H1 (cell line): ENCODE data around the gene TMEM117. TPM values are rescaled to one million over a fixed set of nuclear protein-coding genes. Genes with fewer than 3 reads are reported as not detected.

Source experiments
- CTCF ChIA-PET: fragments of 300-600 bp; sonication (Branson Sonifier 250); formaldehyde crosslinking; loops from one replicate; lab custom pipeline; 2021; ENCODE audit not compliant: partially characterized antibody; lab: Charles Lee
- POLR2A ChIA-PET: fragments of 300-600 bp; sonication (Branson Sonifier 250); formaldehyde crosslinking; loops from one replicate; lab custom pipeline; 2021; ENCODE audit warnings: inconsistent platforms; ENCODE audit not compliant: partially characterized antibody; lab: Charles Lee
- DNase-seq, 2 experiments: peaks; one replicate each; pipeline versions ENCODE4 v3.0.0 to v3.0.0-alpha.2; 2010 to 2022; ENCODE audit warnings: low spot score in 2 of 2, low read depth in 1 of 2, mixed read lengths in 1 of 2
- FAIRE-seq: peaks from 2 replicates; lab custom pipeline; 2011; peaks lifted over from hg19 to GRCh38; lab: Jason Lieb, UNC
- H2AFZ ChIP-seq: 2 replicates; pipeline ENCODE4 v1.8.1; 2012; ENCODE audit warnings: low read length, inconsistent platforms
- H2AK5ac ChIP-seq: 2 replicates; pipeline ENCODE4 v1.6.1; 2013; ENCODE audit warnings: low read depth, low read length
- H2BK120ac ChIP-seq: replicated peaks from 2 replicates; pipeline ENCODE3; 2013; ENCODE audit warnings: low read depth, low read length, inconsistent platforms
- H2BK12ac ChIP-seq: 2 replicates; pipeline ENCODE4 v1.6.1; 2013; ENCODE audit warnings: low read depth, low read length
- H2BK15ac ChIP-seq: 2 replicates; pipeline ENCODE4 v1.6.1; 2013; ENCODE audit warnings: low read length
- H2BK20ac ChIP-seq: 2 replicates; pipeline ENCODE4 v1.6.1; 2013; ENCODE audit warnings: low read length
- H2BK5ac ChIP-seq: 2 replicates; pipeline ENCODE4 v1.6.1; 2013; ENCODE audit warnings: low read depth, low read length
- H3K14ac ChIP-seq: 2 replicates; pipeline ENCODE4 v1.6.1; 2013; ENCODE audit warnings: inconsistent platforms; ENCODE audit not compliant: insufficient read length
- H3K18ac ChIP-seq: 2 replicates; pipeline ENCODE4 v1.6.1; 2013; ENCODE audit warnings: low read length; ENCODE audit errors: extremely low read depth
- H3K23ac ChIP-seq: 2 replicates; pipeline ENCODE4 v1.6.1; 2013; ENCODE audit warnings: inconsistent platforms; ENCODE audit not compliant: insufficient read length
- H3K23me2 ChIP-seq: 2 replicates; pipeline ENCODE4 v1.6.1; 2013; ENCODE audit warnings: low read depth, low read length
- H3K27ac ChIP-seq: 2 replicates; pipeline ENCODE4 v1.6.1; 2011; ENCODE audit warnings: low read depth, low read length, inconsistent platforms
- H3K27me3 ChIP-seq, 4 experiments: replicated peaks in 1 of 4; 1 replicate in 1 of 4; 2 replicates in 3 of 4; pipeline versions ENCODE4 v1.6.1 to v1.8.1; 2011 to 2013; ENCODE audit warnings: low read length in 3 of 4, mild to moderate bottlenecking in 3 of 4, inconsistent platforms in 2 of 4, mixed read lengths in 2 of 4, moderate library complexity in 1 of 4; ENCODE audit not compliant: control insufficient read depth in 3 of 4, insufficient read depth in 3 of 4; ENCODE audit errors: extremely low read depth in 1 of 4
- H3K36me3 ChIP-seq, 4 experiments: 2 replicates each; pipeline versions ENCODE4 v1.6.1 to v1.8.1; 2011 to 2013; ENCODE audit warnings: mild to moderate bottlenecking in 4 of 4, low read length in 3 of 4, moderate library complexity in 2 of 4, control low read depth in 1 of 4, inconsistent platforms in 1 of 4; ENCODE audit not compliant: insufficient read depth in 4 of 4, control insufficient read depth in 2 of 4
- H3K4ac ChIP-seq: replicated peaks from 2 replicates; pipeline ENCODE3; 2013; ENCODE audit warnings: low read length, low read depth, mixed read lengths, inconsistent platforms; ENCODE audit not compliant: insufficient read length
- H3K4me1 ChIP-seq, 4 experiments: replicated peaks in 1 of 4; 1 replicate in 1 of 4; 2 replicates in 3 of 4; pipeline versions ENCODE4 v1.6.1 to v1.8.1; 2011 to 2013; ENCODE audit warnings: low read length in 3 of 4, inconsistent platforms in 2 of 4, mixed read lengths in 1 of 4; ENCODE audit not compliant: insufficient read depth in 4 of 4, control insufficient read depth in 3 of 4
- H3K4me2 ChIP-seq, 2 experiments: 2 replicates each; pipeline versions ENCODE4 v1.6.1 to v1.8.1; 2011 to 2013; ENCODE audit warnings: low read depth in 2 of 2, low read length in 2 of 2, control low read depth in 1 of 2, inconsistent platforms in 1 of 2, mild to moderate bottlenecking in 1 of 2; ENCODE audit not compliant: insufficient read depth in 1 of 2
- H3K4me3 ChIP-seq, 4 experiments: fragments of 200-600, 300-600 bp in 1 of 4; sonication (generic), shearing (Covaris generic), sonication (Bioruptor Twin) in 1 of 4; 2 replicates each; pipeline versions ENCODE4 v1.5.1 to v1.8.1; 2011 to 2016; ENCODE audit warnings: low read length in 4 of 4, low read depth in 3 of 4, control low read depth in 2 of 4, inconsistent platforms in 2 of 4, mild to moderate bottlenecking in 2 of 4, mixed read lengths in 1 of 4, moderate library complexity in 1 of 4; ENCODE audit not compliant: insufficient read depth in 2 of 4; ENCODE audit errors: extremely low read depth in 1 of 4
- H3K56ac ChIP-seq: replicated peaks from 2 replicates; pipeline ENCODE3; 2013; ENCODE audit warnings: low read depth, mild to moderate bottlenecking, mixed read lengths, low read length, inconsistent platforms; ENCODE audit not compliant: insufficient read length
- H3K79me1 ChIP-seq: 2 replicates; pipeline ENCODE4 v1.6.1; 2013; ENCODE audit warnings: low read depth, low read length, control low read depth
- H3K79me2 ChIP-seq, 2 experiments: 2 replicates each; pipeline versions ENCODE4 v1.6.1 to v1.8.1; 2012 to 2013; ENCODE audit warnings: low read length in 2 of 2, mild to moderate bottlenecking in 2 of 2, inconsistent platforms in 1 of 2; ENCODE audit not compliant: insufficient read depth in 2 of 2, control insufficient read depth in 1 of 2
- H3K9ac ChIP-seq, 4 experiments: replicated peaks in 1 of 4; 1 replicate in 1 of 4; 2 replicates in 3 of 4; pipeline versions ENCODE4 v1.6.1 to v1.8.1; 2011 to 2013; ENCODE audit warnings: low read depth in 3 of 4, low read length in 3 of 4, control low read depth in 2 of 4, mild to moderate bottlenecking in 2 of 4, moderate library complexity in 2 of 4, inconsistent platforms in 1 of 4; ENCODE audit errors: extremely low read depth in 1 of 4
- H3K9me3 ChIP-seq, 2 experiments: 2 replicates each; pipeline versions ENCODE4 v1.6.1 to v1.8.1; 2012 to 2013; ENCODE audit warnings: mild to moderate bottlenecking in 2 of 2, moderate library complexity in 2 of 2, control low read depth in 1 of 2, inconsistent platforms in 1 of 2, low read depth in 1 of 2, low read length in 1 of 2, mixed read lengths in 1 of 2; ENCODE audit not compliant: insufficient read depth in 2 of 2
- H4K20me1 ChIP-seq, 2 experiments: replicated peaks in 1 of 2; 2 replicates each; pipeline versions ENCODE3 to v1.8.1; 2011 to 2013; ENCODE audit warnings: inconsistent platforms in 2 of 2, low read length in 2 of 2, mild to moderate bottlenecking in 1 of 2; ENCODE audit not compliant: insufficient read depth in 2 of 2, control insufficient read depth in 1 of 2
- H4K5ac ChIP-seq: 2 replicates; pipeline ENCODE4 v1.6.1; 2013; ENCODE audit warnings: low read length, low read depth, mixed read lengths, inconsistent platforms; ENCODE audit not compliant: insufficient read length
- H4K8ac ChIP-seq: 2 replicates; pipeline ENCODE4 v1.8.0; 2013; ENCODE audit warnings: mild to moderate bottlenecking, moderate library complexity, low read length, inconsistent platforms; ENCODE audit not compliant: insufficient read depth; ENCODE audit errors: extremely low read depth
- H4K91ac ChIP-seq: replicated peaks from 2 replicates; pipeline ENCODE3; 2013; ENCODE audit warnings: low read length, mixed read lengths, inconsistent platforms; ENCODE audit not compliant: insufficient read length
- ASH2L ChIP-seq: fragments of 200-600, 300-600 bp; sonication (generic); IDR thresholded peaks from one replicate; pipeline ENCODE4 v1.7.1; 2017; ENCODE audit warnings: low read length
- BCL11A ChIP-seq, 2 experiments: IDR thresholded peaks; one replicate each; pipeline ENCODE4 v1.6.1; 2011; ENCODE audit warnings: low read depth in 2 of 2, low read length in 2 of 2, mild to moderate bottlenecking in 2 of 2
- CTBP2 ChIP-seq: IDR thresholded peaks from 2 replicates; pipeline ENCODE4 v1.7.0; 2011; ENCODE audit warnings: borderline replicate concordance, mild to moderate bottlenecking, moderate library complexity, mixed read lengths, low read length; ENCODE audit not compliant: insufficient read depth, insufficient read length
- KDM5A ChIP-seq: fragments of 200-600 bp; IDR thresholded peaks from 2 replicates; pipeline ENCODE4 v1.7.1; 2012; ENCODE audit warnings: mild to moderate bottlenecking, low read length, inconsistent platforms, mixed read lengths
- WGBS, 2 experiments: shearing (Covaris generic) in 1 of 2; methylation state at CpG; one replicate each; pipeline versions ENCODE4 v1.1.6 to v1.1.7; 2013 to 2015; ENCODE audit warnings: low lambda C conversion rate in 2 of 2, mixed read lengths in 2 of 2, inconsistent platforms in 1 of 2, low coverage in 1 of 2, missing lambda C conversion rate in 1 of 2; ENCODE audit not compliant: insufficient replicate concordance in 2 of 2, insufficient coverage in 1 of 2, insufficient read length in 1 of 2; ENCODE audit errors: extremely low coverage in 1 of 2, missing lambda C conversion rate in 1 of 2; 5-methylcytosine and 5-hydroxymethylcytosine counted together
- polyA plus RNA-seq, 7 experiments: library from polyadenylated mRNA; depleted of rRNA in 3 of 7; stranded (reverse) in 5 of 7; unstranded in 2 of 7; fragments of >200 nt in 5 of 7; fragments of 200-250 nt in 2 of 7; gene quantifications; 1 replicate in 5 of 7; 2 replicates in 1 of 7; 4 replicates in 1 of 7; pipeline versions ENCODE4 v1.2.1 to v1.2.3, GENCODE V29; 2011 to 2013; ENCODE audit warnings: missing spikeins in 2 of 7, mixed read lengths in 2 of 7
- total RNA-seq: library from RNA; stranded (reverse); fragmentation: NEBNext Ultra II Directional; extraction: Animal tissue kit (Norgen Biotek cat#: 25700); gene quantifications from 2 replicates; pipeline ENCODE4 v1.2.1, GENCODE V29; 2021
- TF ChIP-seq, protein P1 (sequence below): IDR thresholded peaks from 2 replicates; pipeline ENCODE4 v1.6.1; 2011; ENCODE audit warnings: low read length, improper control_type of control experiment

TMEM117 gene
- total and polyA plus RNA-seq, 2 of the 8 experiments (the other 6 are each of a cell fraction or from before 2014, with no cell fraction given), result 0.80 to 1.4 TPM

GRCh38 chr12:44002607-44003006, 166.7 kb downstream of the TMEM117 start:
- no peaks in the 10 kb centered on the region for H3K4me1 ChIP-seq
- no peak overlapping the region for H3K4me3 ChIP-seq
- H3K23ac ChIP-seq, result no peak overlapping the region
- H2BK20ac ChIP-seq, result no peak overlapping the region
- no peaks in the 10 kb centered on the region for H3K27me3 ChIP-seq
- CTCF ChIA-PET, result interaction anchor here (3.7 kb wide), 1 partner anchor 12 kb away, joined by 34 read pairs; no protein-coding TSS in a partner anchor
- H3K9ac ChIP-seq, result no peak overlapping the region
- H3K27ac ChIP-seq, result no peak overlapping the region
- no peak overlapping the region for H3K4me2 ChIP-seq
- no peak overlapping the region for H4K91ac ChIP-seq
- FAIRE-seq (no peak), DNase-seq (no peak)
- no peak overlapping the region for H2BK15ac ChIP-seq
- no peaks in the 10 kb centered on the region for H3K79me1 ChIP-seq
- H3K36me3 ChIP-seq, result no peaks in the 10 kb centered on the region
- 92% methylated on average over 2 of the region's 2 CpGs; no CpG with 5 or more reads in 1 of the 2 experiments for WGBS, 2 experiments
- H2AFZ ChIP-seq, result no peak overlapping the region
- no peak overlapping the region for H4K5ac ChIP-seq
- H3K23me2 ChIP-seq, result no peaks in the 10 kb centered on the region
- no peak overlapping the region for H3K4ac ChIP-seq
- no peak overlapping the region for H4K8ac ChIP-seq
- H4K20me1 ChIP-seq, result no peaks in the 10 kb centered on the region
- no peak for TF ChIP-seq BCL11A (IDR thresholded peaks at IDR 0.05; ENCODE audit: low read depth in 2 of 2, low read length in 2 of 2)
- no peak for TF ChIP-seq KDM5A
- TF ChIP-seq, protein P1, sequence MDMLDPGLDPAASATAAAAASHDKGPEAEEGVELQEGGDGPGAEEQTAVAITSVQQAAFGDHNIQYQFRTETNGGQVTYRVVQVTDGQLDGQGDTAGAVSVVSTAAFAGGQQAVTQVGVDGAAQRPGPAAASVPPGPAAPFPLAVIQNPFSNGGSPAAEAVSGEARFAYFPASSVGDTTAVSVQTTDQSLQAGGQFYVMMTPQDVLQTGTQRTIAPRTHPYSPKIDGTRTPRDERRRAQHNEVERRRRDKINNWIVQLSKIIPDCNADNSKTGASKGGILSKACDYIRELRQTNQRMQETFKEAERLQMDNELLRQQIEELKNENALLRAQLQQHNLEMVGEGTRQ, result no peak
- TF ChIP-seq ASH2L, result no peak
- TF ChIP-seq CTBP2, result no peak
- no peak overlapping the region for H2BK5ac ChIP-seq
- no peak overlapping the region for H2AK5ac ChIP-seq
- H3K79me2 ChIP-seq, result no peaks in the 10 kb centered on the region
- H2BK12ac ChIP-seq, result no peak overlapping the region
- POLR2A ChIA-PET, result no interaction called here
- H3K9me3 ChIP-seq, result no peaks in the 10 kb centered on the region
- H3K56ac ChIP-seq, result no peak overlapping the region
- no peak overlapping the region for H2BK120ac ChIP-seq
- H3K18ac ChIP-seq, result no peak overlapping the region
- H3K14ac ChIP-seq, result no peak overlapping the region
